ENCODE results near the gene KRT15. TPM values are rescaled to one million over a fixed set of nuclear protein-coding genes. Genes with fewer than 3 reads are reported as not detected.

The KRT15 gene
- total and polyA plus RNA-seq, 2 of the 8 experiments (the other 6 are each of a cell fraction or from before 2014, with no cell fraction given), result 0.11 to 0.13 TPM

DNA sequence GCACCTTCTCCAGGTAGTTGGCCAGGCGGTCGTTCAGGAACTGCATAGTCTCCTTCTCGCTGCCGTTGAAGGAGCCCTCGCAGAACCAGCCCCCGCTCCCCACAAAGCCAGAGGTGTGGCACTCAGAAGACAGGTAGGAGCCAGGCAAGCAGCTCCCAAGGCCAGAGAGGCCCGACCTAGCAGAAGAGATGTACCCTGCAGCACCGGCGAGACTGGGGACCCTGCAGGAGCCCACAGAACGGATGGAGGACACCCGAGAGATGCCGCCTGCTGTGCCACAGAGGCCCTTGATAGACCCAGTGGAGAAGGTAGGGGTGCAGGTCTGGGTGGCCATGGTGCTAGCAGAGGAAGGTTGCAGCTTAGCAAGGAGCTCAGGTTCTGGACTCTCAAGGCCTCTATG is 29.2 kb downstream of the KRT15 start, which contains the start of gene KRT36 (continued):
- no peak for TF ChIP-seq SAP30 (IDR thresholded peaks at IDR 0.05; ENCODE audit: insufficient read depth, insufficient replicate concordance, low read length)
